Stimulated activated naive CD8-positive, alpha-beta T cell treated with anti-CD3 and anti-CD28 coated beads, Interleukin-15, amount 100 ng/mL, for 72 hours (primary cell): ENCODE data around the gene ACOT7.

Source experiments
- ATAC-seq: fragments of 150-1000 bp; cut with Tn5 transposase; 2 replicates; pipeline ENCODE4 v1.10.0; 2021; ENCODE audit warnings: mild to moderate bottlenecking, moderate library complexity
- DNase-seq, 2 donors: peaks; one replicate each; pipeline ENCODE4 v3.0.0; 2021 to 2022
- H3K27ac Mint-ChIP-seq, 2 donors: one replicate each; pipeline ENCODE4 v1.8.0; 2022; ENCODE audit warnings: mild to moderate bottlenecking in 2 of 2, mixed read lengths in 2 of 2, moderate library complexity in 2 of 2
- H3K27me3 Mint-ChIP-seq: one replicate; pipeline ENCODE4 v1.8.0; 2022; ENCODE audit warnings: mixed read lengths
- H3K4me1 Mint-ChIP-seq: one replicate; pipeline ENCODE4 v1.8.0; 2022; ENCODE audit warnings: mild to moderate bottlenecking, mixed read lengths
- H3K4me3 Mint-ChIP-seq, 2 donors: one replicate each; pipeline ENCODE4 v1.8.0; 2022; ENCODE audit warnings: mild to moderate bottlenecking in 2 of 2, mixed read lengths in 2 of 2, moderate library complexity in 1 of 2
- H3K9me3 Mint-ChIP-seq, 2 donors: one replicate each; pipeline ENCODE4 v1.8.0; 2022; ENCODE audit warnings: mixed read lengths in 2 of 2

Gene ACOT7

GRCh38 chr1:6260961-6261614, 132.5 kb downstream of the ACOT7 start, which contains the start of gene GPR153:
TSS of gene GPR153 (minus strand) at chr1:6261098. CDS start at chr1:6254905, 6,193 bp downstream.
- Mint-ChIP-seq H3K27ac (no peak within 1 kb of the TSS), H3K9me3 (no peaks in the 10 kb centered on the region), H3K4me3 (peak within 1 kb of the TSS; percentile 58 to 73), H3K4me1 (peaks cover 9% of the 10 kb centered on the region), H3K27me3 (peaks cover 36% of the 10 kb centered on the region)
- DNase-seq (peak; percentile 37 to 49), ATAC-seq (peak; percentile 73)

DNA sequence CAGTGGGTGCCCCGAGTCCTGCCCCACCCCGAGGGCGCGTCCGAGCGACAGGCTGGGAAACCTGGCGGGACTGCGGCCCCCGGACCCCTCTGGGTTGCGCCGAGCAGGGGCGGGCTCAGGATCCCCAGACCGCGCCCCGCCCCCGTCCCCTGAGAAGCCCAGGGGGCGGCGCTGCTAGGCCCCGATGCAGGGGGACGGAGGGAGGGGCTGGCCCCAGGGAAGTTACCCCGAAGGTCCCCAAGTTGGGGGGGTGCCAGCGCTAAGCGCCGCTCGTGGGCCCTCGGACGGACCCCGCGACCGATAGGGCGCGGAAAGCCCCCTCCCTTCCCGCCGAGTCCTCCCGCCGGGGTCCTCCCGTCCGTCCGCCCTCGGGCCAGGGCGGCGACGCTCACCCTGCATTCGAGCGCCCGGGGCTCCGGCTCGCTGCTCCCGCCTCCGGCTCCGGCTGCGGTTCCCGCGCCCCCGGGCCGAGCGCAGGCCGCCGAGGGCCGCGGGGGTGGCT, 133.1 kb downstream of the ACOT7 start:
- Mint-ChIP-seq H3K27me3 (peaks cover 36% of the 10 kb centered on the region), H3K9me3 (no peaks in the 10 kb centered on the region), H3K27ac (no peak overlapping the region), H3K4me1 (peaks cover 9% of the 10 kb centered on the region), H3K4me3 (peak overlapping the region in 1 of 2 donors; percentile 37)
- ATAC-seq (peak; percentile 63), DNase-seq (peak; percentile 34 to 40)

GRCh38 chr1:6259491-6260362, 133.8 kb downstream of the ACOT7 start:
- DNase-seq (peak; percentile 70 to 78), ATAC-seq (peak; percentile 68)
- H3K9me3 Mint-ChIP-seq = no peaks in the 10 kb centered on the region
- no peak overlapping the region for H3K27ac Mint-ChIP-seq
- H3K4me3 Mint-ChIP-seq = peak overlapping the region; percentile 49 to 73
- peaks cover 9% of the 10 kb centered on the region for H3K4me1 Mint-ChIP-seq
- H3K27me3 Mint-ChIP-seq = peaks cover 36% of the 10 kb centered on the region

- Mint-ChIP-seq H3K4me1 (peaks cover 9% of the 10 kb centered on the region), H3K27me3 (peaks cover 36% of the 10 kb centered on the region), H3K27ac (no peak overlapping the region), H3K4me3 (no peak overlapping the region), H3K9me3 (no peaks in the 10 kb centered on the region)
- DNase-seq (no peak), ATAC-seq (no peak)
These were observed 134.9 kb downstream of the ACOT7 start for GRCh38 chr1:6258675-6259074.

DNA sequence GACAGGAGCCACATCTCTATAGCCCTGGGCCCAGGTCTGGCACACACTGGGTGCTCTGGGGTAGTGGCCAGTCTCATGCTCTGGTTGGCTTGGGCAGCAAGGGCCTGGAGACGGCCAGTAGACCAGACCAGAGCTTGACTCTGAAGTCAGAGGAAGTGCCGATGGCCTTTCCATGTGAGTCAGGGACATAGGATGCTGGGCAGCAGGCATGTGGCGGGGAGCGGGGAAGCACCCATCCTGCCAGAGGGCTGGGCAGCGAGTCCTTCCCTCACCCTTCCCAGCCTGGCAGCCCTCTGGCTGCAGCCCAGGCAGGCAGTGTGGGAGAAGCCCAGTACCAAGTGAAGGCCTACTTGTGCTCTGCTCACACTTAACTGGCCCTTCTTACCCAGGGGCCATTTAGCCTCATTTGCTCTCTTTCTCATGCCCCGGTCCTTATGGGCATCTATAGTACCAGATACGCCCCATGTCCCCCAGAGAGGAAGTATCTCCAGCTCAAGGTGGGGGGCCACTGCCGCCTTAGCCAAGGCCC, 136.0 kb downstream of the ACOT7 start:
- Mint-ChIP-seq H3K4me3 (no peak overlapping the region), H3K4me1 (peaks cover 9% of the 10 kb centered on the region), H3K27me3 (peaks cover 35% of the 10 kb centered on the region), H3K9me3 (no peaks in the 10 kb centered on the region), H3K27ac (no peak overlapping the region)
- no peak for DNase-seq
- ATAC-seq = no peak

DNA sequence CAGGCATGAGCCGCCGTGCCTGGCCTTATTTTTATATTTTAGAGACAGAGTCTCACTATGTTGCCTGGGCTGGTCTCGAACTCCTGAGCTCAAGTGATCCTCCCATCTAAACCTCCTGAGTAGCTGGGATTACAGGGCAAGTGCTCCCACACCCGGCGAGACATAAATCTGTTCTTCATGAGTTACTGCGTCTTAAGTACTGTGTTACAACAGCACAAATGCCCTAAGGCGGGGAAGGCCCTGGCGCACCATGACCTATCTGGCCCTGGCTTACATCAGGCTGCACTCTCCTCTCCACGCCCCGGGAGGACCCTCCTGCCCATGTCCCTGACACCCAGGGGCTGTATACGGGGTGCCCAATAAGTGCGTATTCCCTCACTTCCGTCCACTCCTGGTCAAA, 136.9 kb downstream of the ACOT7 start:
- Mint-ChIP-seq H3K27me3 (peaks cover 35% of the 10 kb centered on the region), H3K9me3 (no peaks in the 10 kb centered on the region), H3K4me1 (peaks cover 9% of the 10 kb centered on the region), H3K27ac (no peak overlapping the region), H3K4me3 (no peak overlapping the region)
- no peak for DNase-seq
- no peak for ATAC-seq

- Mint-ChIP-seq H3K4me3 (no peak overlapping the region), H3K9me3 (no peaks in the 10 kb centered on the region), H3K27ac (no peak overlapping the region), H3K27me3 (peaks cover 47% of the 10 kb centered on the region), H3K4me1 (peaks cover 6% of the 10 kb centered on the region)
- DNase-seq (no peak), ATAC-seq (no peak)
These were observed 138.9 kb downstream of the ACOT7 start for GRCh38 chr1:6254691-6255090.

DNA sequence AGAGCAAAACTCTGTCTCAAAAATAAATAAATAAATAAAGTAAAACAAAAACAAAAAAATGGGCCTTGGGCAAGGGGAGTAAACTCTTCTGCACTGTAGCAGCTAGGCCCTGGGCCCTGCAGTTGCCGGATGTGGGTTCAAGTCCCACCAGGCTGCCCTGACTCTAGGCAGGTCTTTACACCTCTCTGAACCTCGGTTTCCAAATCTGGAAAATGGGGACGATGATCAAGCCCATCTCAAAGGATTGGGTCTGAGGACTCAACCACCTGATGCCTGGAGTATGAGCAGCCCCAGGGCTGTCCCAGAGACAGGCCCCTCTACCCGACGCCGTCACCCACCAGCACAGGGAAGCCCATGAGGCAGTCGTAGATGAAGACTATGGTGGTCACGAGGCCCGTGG, 140.2 kb downstream of the ACOT7 start:
- H3K27ac Mint-ChIP-seq = no peak overlapping the region
- DNase-seq = no peak
- no peak for ATAC-seq
- H3K4me3 Mint-ChIP-seq = no peak overlapping the region
- H3K27me3 Mint-ChIP-seq = peaks cover 43% of the 10 kb centered on the region
- no peaks in the 10 kb centered on the region for H3K9me3 Mint-ChIP-seq
- H3K4me1 Mint-ChIP-seq = peaks cover 7% of the 10 kb centered on the region

GRCh38 chr1:6252374-6252710, 141.2 kb downstream of the ACOT7 start:
- no peaks in the 10 kb centered on the region for H3K9me3 Mint-ChIP-seq
- peaks cover 49% of the 10 kb centered on the region for H3K27me3 Mint-ChIP-seq
- H3K4me3 Mint-ChIP-seq = no peak overlapping the region
- no peak for ATAC-seq
- H3K4me1 Mint-ChIP-seq = peaks cover 11% of the 10 kb centered on the region
- H3K27ac Mint-ChIP-seq = no peak overlapping the region
- no peak for DNase-seq

DNA sequence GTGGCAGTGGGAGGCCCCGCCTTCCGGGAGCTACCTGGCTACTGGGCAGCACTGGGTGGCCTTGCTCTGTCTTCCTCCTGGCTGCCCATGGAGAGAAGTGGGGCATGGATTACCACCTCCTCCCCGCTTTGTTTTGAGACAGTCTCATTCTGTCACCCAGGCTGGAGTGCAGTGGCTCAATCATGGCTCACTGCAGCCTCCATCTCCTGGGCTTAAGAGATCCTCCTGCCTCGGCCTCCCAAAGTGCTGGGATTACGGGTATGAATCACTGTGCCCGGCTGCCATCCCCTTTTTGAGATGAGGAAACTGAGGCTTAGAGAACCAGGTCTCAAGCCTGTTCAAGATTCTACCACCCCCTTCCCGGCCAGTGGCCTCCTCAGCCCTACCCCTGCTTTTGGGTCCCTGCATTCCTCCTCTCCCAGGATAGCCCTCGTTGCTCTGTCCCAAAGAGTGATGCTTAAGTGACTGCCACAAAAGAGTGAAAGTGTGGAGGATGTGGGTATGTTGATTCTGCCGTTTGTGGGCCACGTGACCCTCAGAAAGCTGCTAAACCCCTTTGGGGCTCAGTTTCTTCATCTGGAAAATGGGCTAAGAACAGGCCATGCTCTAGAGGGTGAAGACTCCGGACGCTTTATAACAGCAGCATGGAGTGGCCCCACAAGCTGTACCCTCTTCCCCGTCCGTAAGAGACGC, 141.7 kb downstream of the ACOT7 start:
- ATAC-seq (no peak), DNase-seq (no peak)
- no peak overlapping the region for H3K27ac Mint-ChIP-seq
- no peaks in the 10 kb centered on the region for H3K9me3 Mint-ChIP-seq
- no peak overlapping the region for H3K4me3 Mint-ChIP-seq
- H3K4me1 Mint-ChIP-seq = peaks cover 14% of the 10 kb centered on the region
- H3K27me3 Mint-ChIP-seq = peaks cover 54% of the 10 kb centered on the region

- DNase-seq = no peak
- no peaks in the 10 kb centered on the region for H3K9me3 Mint-ChIP-seq
- ATAC-seq = no peak
- no peak overlapping the region for H3K4me3 Mint-ChIP-seq
- peaks cover 20% of the 10 kb centered on the region for H3K4me1 Mint-ChIP-seq
- H3K27me3 Mint-ChIP-seq = peaks cover 60% of the 10 kb centered on the region
- no peak overlapping the region for H3K27ac Mint-ChIP-seq
These were observed 142.3 kb downstream of the ACOT7 start for GRCh38 chr1:6251233-6251632.

GRCh38 chr1:6249739-6250689, 143.6 kb downstream of the ACOT7 start:
- peaks cover 23% of the 10 kb centered on the region for H3K4me1 Mint-ChIP-seq
- DNase-seq = no peak
- H3K27ac Mint-ChIP-seq = no peak overlapping the region
- H3K4me3 Mint-ChIP-seq = no peak overlapping the region
- no peak for ATAC-seq
- H3K9me3 Mint-ChIP-seq = no peaks in the 10 kb centered on the region
- H3K27me3 Mint-ChIP-seq = peaks cover 67% of the 10 kb centered on the region

GRCh38 chr1:6248932-6249738, 144.4 kb downstream of the ACOT7 start:
- Mint-ChIP-seq H3K27me3 (peaks cover 76% of the 10 kb centered on the region), H3K27ac (no peak overlapping the region), H3K4me3 (peak overlapping the region in 1 of 2 donors; percentile 51), H3K9me3 (no peaks in the 10 kb centered on the region), H3K4me1 (peaks cover 23% of the 10 kb centered on the region)
- DNase-seq (no peak), ATAC-seq (no peak)
